ENCODE data around the gene PTH2.

PTH2 gene

GRCh38 chr19:49455773-49456172, 32.5 kb upstream of the PTH2 start:
- no peak overlapping the region for H3K27ac ChIP-seq
- TF ChIP-seq ZFX (IDR thresholded peaks at IDR 0.05) (no peak), CTCF (conservative IDR thresholded peaks at IDR 0.05) (no peak)

DNA sequence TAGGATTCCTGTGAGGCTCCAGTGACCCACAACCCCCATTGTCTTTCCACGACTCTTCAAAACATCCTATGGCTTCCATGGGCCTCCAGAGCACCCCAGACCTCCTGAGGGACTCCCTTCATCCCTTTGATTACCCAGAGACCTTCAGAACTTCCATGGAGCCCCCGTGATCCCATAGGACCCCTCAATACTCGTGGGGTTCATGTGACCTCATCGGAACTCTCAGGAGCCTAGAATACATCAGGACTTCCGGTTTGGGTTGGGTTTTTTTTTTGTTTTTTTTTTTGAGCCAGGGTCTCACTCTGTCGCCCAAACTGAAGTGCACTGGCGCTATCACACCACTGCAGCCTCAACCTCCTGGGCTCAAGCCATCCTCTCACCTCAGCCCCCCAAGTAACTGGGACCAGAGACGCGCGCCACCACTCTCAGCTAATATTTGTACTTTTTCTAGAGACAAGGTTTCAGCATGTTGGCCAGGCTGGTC, 30.6 kb upstream of the PTH2 start:
- TF ChIP-seq ZFX (IDR thresholded peaks at IDR 0.05): no peak
- peak overlapping the region; percentile 83 for H3K27ac ChIP-seq

DNA sequence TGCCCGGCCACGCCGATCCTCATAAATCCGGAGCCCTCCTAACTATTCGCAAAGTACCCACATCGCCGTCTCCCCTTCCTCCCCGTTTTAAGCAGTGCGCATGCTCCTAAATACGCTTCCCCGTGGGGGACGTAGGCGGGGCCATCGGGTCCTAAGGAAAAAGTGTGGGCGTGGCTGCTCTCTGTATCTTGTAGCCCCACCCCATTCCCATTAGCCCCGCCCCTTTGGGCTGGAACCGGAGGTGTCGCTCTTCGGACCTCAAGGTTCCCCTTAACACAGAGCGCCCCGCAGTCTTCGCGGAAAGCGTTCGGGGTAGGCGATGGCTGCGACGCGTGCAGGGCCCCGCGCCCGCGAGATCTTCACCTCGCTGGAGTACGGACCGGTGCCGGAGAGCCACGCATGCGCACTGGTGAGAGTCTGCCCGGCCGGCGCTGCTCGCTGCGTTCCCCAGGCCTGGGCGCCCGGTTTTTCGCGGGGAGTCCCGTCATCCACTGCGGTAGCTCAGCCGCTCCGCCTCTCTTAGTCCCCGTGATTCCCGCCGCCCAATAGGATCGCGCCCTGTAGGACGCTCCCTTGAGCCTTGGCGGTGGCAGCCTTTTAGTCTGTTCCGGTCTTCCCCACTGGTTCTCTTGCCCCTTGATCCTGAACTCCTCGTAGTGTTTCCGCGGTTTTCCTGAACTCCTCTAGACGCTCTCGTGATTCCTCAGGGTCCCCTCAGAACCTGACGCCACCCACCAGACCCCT, 29.9 kb upstream of the PTH2 start, which contains the start of gene ALDH16A1:
TSS of gene ALDH16A1 (plus strand) at position 213 of the 744 bp plus-strand sequence. CDS start at position 320, 107 bp downstream.
- peak within 1 kb of the TSS; percentile 83 for H3K27ac ChIP-seq
- TF ChIP-seq ZFX (IDR thresholded peaks at IDR 0.05): no peak

DNA sequence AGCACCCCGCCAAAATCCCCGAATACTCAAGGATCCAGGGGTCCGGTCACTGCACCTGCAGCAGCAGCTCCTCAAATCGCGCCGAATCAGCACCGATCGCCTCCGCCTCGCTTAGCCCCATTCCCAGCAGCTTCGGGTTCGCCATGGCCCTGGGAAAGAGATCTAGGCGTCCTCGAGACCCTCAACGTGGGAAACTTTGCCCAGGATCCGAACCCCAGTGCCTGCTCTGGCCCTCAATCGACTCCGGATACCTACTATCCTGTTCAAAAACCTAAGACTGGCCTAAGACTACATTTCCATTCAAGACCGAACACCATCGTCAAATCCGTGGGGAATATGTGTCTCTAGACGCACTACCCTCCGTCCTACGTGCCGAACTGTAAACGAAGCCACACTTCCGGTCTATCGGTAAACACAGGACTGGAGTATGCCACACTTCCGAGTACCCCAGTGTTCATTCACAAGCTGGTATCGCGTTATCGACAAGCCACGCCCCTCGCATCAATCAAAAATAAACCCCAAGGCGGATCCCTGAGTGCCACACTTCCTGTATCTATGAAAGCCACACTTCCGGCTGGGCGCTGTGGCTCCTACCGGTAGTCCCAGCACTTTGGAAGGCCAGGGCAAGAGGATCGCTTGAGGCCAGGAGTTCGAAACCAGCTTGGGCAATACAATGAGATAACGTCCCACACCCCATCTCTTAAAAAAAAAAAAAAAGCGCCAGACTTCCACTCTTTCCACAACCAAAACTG, 28.4 kb upstream of the PTH2 start, which contains the start of gene PIH1D1:
TSS of gene PIH1D1 (minus strand) at position 385 of the 752 bp plus-strand sequence. CDS start at position 145, 240 bp downstream.
- peak within 1 kb of the TSS; percentile 83 for H3K27ac ChIP-seq
- no peak for TF ChIP-seq CTCF (conservative IDR thresholded peaks at IDR 0.05)
- no peak; the same call in 1 of the 2 replicates for TF ChIP-seq ZFX (IDR thresholded peaks at IDR 0.05)

GRCh38 chr19:49450405-49450804, 27.2 kb upstream of the PTH2 start:
- peak overlapping the region; percentile 83 for H3K27ac ChIP-seq
- TF ChIP-seq ZFX (IDR thresholded peaks at IDR 0.05) (no peak), CTCF (conservative IDR thresholded peaks at IDR 0.05) (no peak)

DNA sequence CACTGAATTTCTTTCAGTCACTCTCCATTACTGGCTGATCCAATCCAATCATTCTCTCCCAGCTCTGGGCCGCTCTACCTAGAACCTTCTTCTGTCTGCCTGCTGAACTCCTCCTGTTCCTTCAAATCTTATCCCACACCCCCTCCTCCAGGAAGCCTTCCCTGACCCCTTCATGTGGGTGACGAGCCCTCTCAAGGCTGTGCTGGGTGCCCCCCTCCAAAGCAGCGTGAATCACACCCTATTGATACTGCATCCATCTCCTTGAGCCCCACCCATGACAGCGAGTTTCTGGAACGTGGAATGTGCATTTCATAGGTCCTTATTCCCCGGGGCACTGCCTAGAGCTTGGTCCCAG, 25.2 kb upstream of the PTH2 start:
- TF ChIP-seq CTCF (conservative IDR thresholded peaks at IDR 0.05) (no peak), ZFX (IDR thresholded peaks at IDR 0.05) (no peak)
- no peak overlapping the region for H3K27ac ChIP-seq

DNA sequence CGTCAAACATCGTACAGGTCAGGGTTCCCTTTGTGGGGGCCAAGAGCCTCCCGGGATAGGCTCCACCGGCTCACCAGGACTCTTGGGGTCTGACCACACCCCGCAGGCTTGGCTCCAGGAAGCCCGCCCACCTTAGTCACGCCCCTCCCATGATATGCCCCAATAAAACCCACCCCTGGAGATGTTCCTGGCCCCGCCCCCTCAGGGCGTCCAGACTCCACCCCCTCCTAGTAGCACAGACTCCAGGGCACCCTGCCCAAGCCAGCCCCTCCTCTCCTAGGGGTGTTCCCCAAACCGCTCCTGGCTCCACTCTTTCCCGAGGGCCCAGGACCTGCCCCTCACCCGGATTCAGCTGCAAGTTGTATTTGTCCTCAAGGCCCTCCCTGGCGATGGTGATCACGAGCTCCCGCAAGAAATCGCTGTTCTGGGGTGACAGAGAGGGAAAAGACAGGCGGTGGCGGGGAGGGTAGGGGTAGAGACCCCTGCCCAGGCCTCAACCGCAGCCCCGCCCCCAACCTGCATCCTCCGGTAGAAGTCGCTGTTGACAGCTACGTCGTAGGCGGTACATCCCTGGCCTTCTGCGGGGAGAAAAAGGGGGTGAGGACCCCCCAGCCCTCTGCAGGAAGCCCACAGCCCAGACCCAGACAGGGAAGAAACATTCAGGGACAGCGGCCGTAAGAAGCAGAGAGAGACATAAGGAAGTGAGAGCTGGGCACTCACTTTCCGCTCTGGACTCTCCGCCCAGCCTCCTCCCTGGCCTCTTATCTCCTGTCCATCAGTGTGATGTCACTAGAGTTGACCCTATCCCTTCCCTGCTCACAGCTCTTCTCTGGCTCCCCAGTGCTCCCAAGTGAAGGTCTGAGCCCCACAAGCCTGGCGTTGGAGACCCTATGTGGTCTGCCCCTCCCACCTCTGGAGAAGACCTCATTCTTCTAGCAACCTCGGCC, 24.5 kb upstream of the PTH2 start:
- TF ChIP-seq CTCF (conservative IDR thresholded peaks at IDR 0.05) (no peak), ZFX (IDR thresholded peaks at IDR 0.05) (no peak)
- no peak overlapping the region for H3K27ac ChIP-seq

Measured in C4-2B (cell line).